ENCODE measurements around the gene CCR7.

The CCR7 gene

DNA sequence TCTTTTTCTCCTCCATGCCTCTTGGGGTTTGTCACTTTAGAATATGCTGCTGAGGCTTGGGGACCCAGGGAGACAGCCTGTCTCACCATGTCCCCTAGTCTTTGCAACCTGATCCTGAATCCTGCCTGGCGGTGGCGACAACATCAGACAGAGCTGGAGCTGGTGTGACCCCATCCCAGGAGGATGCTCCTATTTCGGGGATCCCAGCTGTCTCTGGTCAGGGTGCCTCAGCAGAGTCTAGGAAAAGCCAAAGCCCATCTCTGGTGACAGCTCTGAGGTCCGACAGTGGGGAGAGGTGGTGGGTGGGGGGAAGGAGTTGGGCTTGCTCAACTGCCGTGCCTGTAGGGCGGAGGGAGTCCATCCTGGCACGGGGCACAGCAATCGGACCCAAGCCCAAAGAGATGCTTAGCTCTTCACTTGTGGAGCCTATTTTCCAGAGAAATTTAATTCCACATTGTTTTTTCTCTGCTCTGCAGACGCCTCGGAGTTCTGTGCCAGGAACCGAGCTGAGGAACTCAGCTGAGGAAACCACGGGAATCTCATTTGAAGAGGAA, 53.5 kb downstream of the CCR7 start:
- DNase-seq = no peak

DNA sequence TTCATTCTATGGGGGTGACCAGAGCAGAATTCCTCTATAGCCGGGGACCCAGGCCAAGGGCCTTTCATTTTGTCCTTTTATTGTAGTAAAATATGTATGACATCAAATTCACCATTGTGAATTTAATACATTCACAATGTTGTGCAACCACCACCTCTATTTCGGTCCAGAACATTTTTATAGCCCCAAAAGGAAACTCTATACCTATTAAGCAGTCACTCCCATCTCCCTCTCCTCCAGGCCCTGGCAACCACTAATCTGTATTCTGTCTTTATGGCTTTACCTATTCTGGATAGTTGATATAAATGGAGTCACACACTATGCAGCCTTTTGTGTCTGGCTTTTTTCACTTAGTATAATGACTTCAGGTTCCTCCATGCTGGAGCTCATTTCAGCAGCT, 54.1 kb downstream of the CCR7 start:
- no peak for DNase-seq

DNA sequence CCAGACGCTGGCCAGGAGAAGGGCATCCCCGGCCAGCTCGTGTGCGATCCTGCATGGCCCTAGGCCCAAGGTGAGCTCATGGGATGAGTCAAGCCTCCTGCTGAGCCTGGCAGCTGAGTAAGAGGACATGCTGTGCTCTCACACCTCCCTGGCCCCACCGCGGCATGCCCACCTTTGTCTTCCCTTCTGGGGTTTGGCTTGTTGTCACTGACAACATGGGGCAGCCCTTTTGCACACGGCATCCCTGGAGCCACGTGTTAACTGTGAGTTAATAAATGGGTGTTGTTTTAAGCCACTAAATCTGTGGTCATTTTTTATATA, 55.0 kb downstream of the CCR7 start:
- DNase-seq = no peak

DNA sequence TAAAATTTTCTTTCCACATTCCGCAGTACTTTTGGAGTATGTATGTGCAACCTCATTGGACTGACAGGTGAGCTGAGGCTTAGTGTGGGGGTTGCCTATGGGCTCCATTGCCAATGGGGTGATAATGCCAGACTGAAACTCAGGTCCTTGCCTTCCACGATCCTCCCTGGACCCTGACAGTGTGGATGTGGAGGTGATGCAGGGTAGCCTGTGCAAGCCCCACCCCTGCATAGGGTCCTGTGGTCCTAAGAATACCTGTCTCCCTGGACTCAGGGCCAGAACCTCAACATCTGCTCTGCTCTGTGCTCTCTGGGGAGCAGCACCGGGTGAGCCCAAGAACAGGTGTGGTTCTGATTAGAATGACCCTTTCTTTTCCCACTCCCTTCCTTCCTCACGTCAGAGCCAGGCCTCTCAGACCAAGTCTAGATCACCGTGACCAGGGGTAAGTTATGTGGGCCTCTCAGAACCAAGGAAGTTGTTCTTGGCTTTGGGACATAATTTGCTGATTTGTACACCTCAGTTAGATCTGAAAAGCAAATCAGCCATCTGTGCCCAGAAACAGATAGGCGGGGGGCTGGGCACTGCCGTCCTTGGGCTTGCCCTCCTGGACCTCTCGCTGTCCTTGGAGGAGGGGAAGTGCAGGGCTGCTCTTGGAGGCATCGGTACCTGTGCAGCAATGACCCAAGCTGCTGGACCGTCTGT, 55.5 kb downstream of the CCR7 start:
- DNase-seq = no peak

DNA sequence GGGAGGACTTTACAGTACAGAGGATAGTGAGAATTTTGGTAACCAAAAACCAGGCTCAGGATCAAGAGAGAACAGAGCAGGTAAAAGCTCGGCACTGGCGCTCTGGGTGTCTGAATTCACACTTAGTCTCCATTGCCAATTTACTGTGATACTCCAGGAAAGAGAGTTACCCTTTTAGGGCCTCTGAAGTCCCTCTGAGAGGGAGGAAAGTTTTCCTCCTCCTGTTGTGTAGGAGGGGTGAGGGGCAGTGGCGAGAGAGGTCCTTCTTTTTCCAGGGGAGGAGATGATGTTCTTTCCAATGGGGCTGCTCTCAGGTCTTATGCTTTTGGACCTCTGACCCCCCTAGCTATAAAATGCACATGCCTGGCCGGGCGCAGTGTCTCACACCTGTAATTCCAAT, 58.5 kb downstream of the CCR7 start:
- no peak for DNase-seq
